EL (cell line): ENCODE measurements around the gene DIAPH2.

ENCODE experiments used
- DNase-seq: peaks from one replicate; pipeline ENCODE4 v3.0.0-alpha.2; 2016

Gene DIAPH2

GRCh38 chrX:97210501-97210900 lies 525.9 kb downstream of the DIAPH2 start:
- DNase-seq: no peak

GRCh38 chrX:97211070-97211469 lies 526.4 kb downstream of the DIAPH2 start:
- DNase-seq: no peak

GRCh38 chrX:97215186-97215585 lies 530.5 kb downstream of the DIAPH2 start:
- peak; percentile 2 for DNase-seq

GRCh38 chrX:97224148-97224547 lies 539.5 kb downstream of the DIAPH2 start:
- no peak for DNase-seq

- no peak for DNase-seq
Observed at GRCh38 chrX:97229318-97229717, 544.7 kb downstream of the DIAPH2 start.

GRCh38 chrX:97230948-97231347 lies 546.3 kb downstream of the DIAPH2 start:
- no peak for DNase-seq

- DNase-seq: no peak
Observed at GRCh38 chrX:97234471-97235081, 549.9 kb downstream of the DIAPH2 start.

GRCh38 chrX:97238632-97239031 lies 554.0 kb downstream of the DIAPH2 start:
- peak; percentile 50 for DNase-seq

GRCh38 chrX:97252111-97252510 lies 567.5 kb downstream of the DIAPH2 start:
- DNase-seq: no peak

- DNase-seq: no peak
Observed at GRCh38 chrX:97260679-97261078, 576.0 kb downstream of the DIAPH2 start.

- DNase-seq: no peak
Observed at GRCh38 chrX:97266406-97267121, 581.9 kb downstream of the DIAPH2 start.

GRCh38 chrX:97267396-97268181 lies 582.9 kb downstream of the DIAPH2 start:
- DNase-seq: peak; percentile 2

- DNase-seq: no peak
Observed at GRCh38 chrX:97268182-97268680, 583.6 kb downstream of the DIAPH2 start.

- DNase-seq: no peak
Observed at GRCh38 chrX:97284531-97284930, 599.9 kb downstream of the DIAPH2 start.

GRCh38 chrX:97290199-97290598 lies 605.6 kb downstream of the DIAPH2 start:
- no peak for DNase-seq

GRCh38 chrX:97294041-97294440 lies 609.4 kb downstream of the DIAPH2 start:
- DNase-seq: no peak

- no peak for DNase-seq
Observed at GRCh38 chrX:97295954-97296353, 611.3 kb downstream of the DIAPH2 start.

- no peak for DNase-seq
Observed at GRCh38 chrX:97306771-97307470, 622.3 kb downstream of the DIAPH2 start.

GRCh38 chrX:97308171-97308570 lies 623.5 kb downstream of the DIAPH2 start:
- peak; percentile 66 for DNase-seq

- no peak for DNase-seq
Observed at GRCh38 chrX:97309487-97310116, 625.0 kb downstream of the DIAPH2 start.

GRCh38 chrX:97310373-97310772 lies 625.7 kb downstream of the DIAPH2 start:
- peak; percentile 82 for DNase-seq

GRCh38 chrX:97311066-97311778 lies 626.6 kb downstream of the DIAPH2 start:
- DNase-seq: no peak
